Measurements from ENCODE around the gene CASS4.

The CASS4 gene

GRCh38 chr20:56445540-56445939 is 33.5 kb downstream of the CASS4 start:
- Histone ChIP-seq H3K36me3 (ENCODE audit: insufficient read depth, low read length) (no peaks in the 10 kb centered on the region), H3K9ac (ENCODE audit: insufficient read length) (no peak overlapping the region), H3K27ac (no peak overlapping the region), H3K4me3 (no peak overlapping the region), H3K9me3 (ENCODE audit: low read depth, low read length) (no peaks in the 10 kb centered on the region)
- TF ChIP-seq FOXP2 (optimal IDR thresholded peaks at IDR 0.05; ENCODE audit: control extremely low read depth, extremely low read length, insufficient read depth) (no peak), EZH2 (IDR thresholded peaks at IDR 0.05) (no peak), POLR2AphosphoS5 (IDR thresholded peaks at IDR 0.05; ENCODE audit: borderline replicate concordance, low read depth, low read length) (no peak)
- DNase-seq (ENCODE audit: low read depth, low spot score): no peak

- Histone ChIP-seq H3K9me3 (ENCODE audit: low read depth, low read length) (no peaks in the 10 kb centered on the region), H3K9ac (ENCODE audit: insufficient read length) (no peak overlapping the region), H3K27ac (no peak overlapping the region), H3K4me3 (no peak overlapping the region), H3K36me3 (ENCODE audit: insufficient read depth, low read length) (no peaks in the 10 kb centered on the region)
- no peak for TF ChIP-seq POLR2AphosphoS5 (IDR thresholded peaks at IDR 0.05; ENCODE audit: borderline replicate concordance, low read depth, low read length)
- TF ChIP-seq FOXP2 (optimal IDR thresholded peaks at IDR 0.05; ENCODE audit: control extremely low read depth, extremely low read length, insufficient read depth): no peak
- TF ChIP-seq EZH2 (IDR thresholded peaks at IDR 0.05): no peak
- DNase-seq (ENCODE audit: low read depth, low spot score): no peak
These were observed 35.2 kb downstream of the CASS4 start for GRCh38 chr20:56447227-56447626.

GRCh38 chr20:56449459-56449858 is 37.4 kb downstream of the CASS4 start:
- Histone ChIP-seq H3K27ac (no peak overlapping the region), H3K9me3 (ENCODE audit: low read depth, low read length) (no peaks in the 10 kb centered on the region), H3K36me3 (ENCODE audit: insufficient read depth, low read length) (no peaks in the 10 kb centered on the region), H3K9ac (ENCODE audit: insufficient read length) (no peak overlapping the region), H3K4me3 (no peak overlapping the region)
- DNase-seq (ENCODE audit: low read depth, low spot score): no peak
- TF ChIP-seq EZH2 (IDR thresholded peaks at IDR 0.05) (no peak), POLR2AphosphoS5 (IDR thresholded peaks at IDR 0.05; ENCODE audit: borderline replicate concordance, low read depth, low read length) (no peak), FOXP2 (optimal IDR thresholded peaks at IDR 0.05; ENCODE audit: control extremely low read depth, extremely low read length, insufficient read depth) (no peak)

GRCh38 chr20:56451056-56451765 is 39.2 kb downstream of the CASS4 start:
- TF ChIP-seq EZH2 (IDR thresholded peaks at IDR 0.05): no peak
- TF ChIP-seq POLR2AphosphoS5 (IDR thresholded peaks at IDR 0.05; ENCODE audit: borderline replicate concordance, low read depth, low read length): no peak
- TF ChIP-seq FOXP2 (optimal IDR thresholded peaks at IDR 0.05; ENCODE audit: control extremely low read depth, extremely low read length, insufficient read depth): no peak
- Histone ChIP-seq H3K36me3 (ENCODE audit: insufficient read depth, low read length) (no peaks in the 10 kb centered on the region), H3K4me3 (no peak overlapping the region), H3K9me3 (ENCODE audit: low read depth, low read length) (no peaks in the 10 kb centered on the region), H3K9ac (ENCODE audit: insufficient read length) (no peak overlapping the region), H3K27ac (no peak overlapping the region)
- DNase-seq (ENCODE audit: low read depth, low spot score): no peak

GRCh38 chr20:56453352-56453751 is 41.3 kb downstream of the CASS4 start:
- H3K36me3 ChIP-seq (ENCODE audit: insufficient read depth, low read length): no peaks in the 10 kb centered on the region
- DNase-seq (ENCODE audit: low read depth, low spot score): no peak
- H3K9me3 ChIP-seq (ENCODE audit: low read depth, low read length): no peaks in the 10 kb centered on the region
- no peak overlapping the region for H3K27ac ChIP-seq
- TF ChIP-seq EZH2 (IDR thresholded peaks at IDR 0.05) (no peak), POLR2AphosphoS5 (IDR thresholded peaks at IDR 0.05; ENCODE audit: borderline replicate concordance, low read depth, low read length) (no peak), FOXP2 (optimal IDR thresholded peaks at IDR 0.05; ENCODE audit: control extremely low read depth, extremely low read length, insufficient read depth) (no peak)
- no peak overlapping the region for H3K4me3 ChIP-seq
- no peak overlapping the region for H3K9ac ChIP-seq (ENCODE audit: insufficient read length)

- Histone ChIP-seq H3K36me3 (ENCODE audit: insufficient read depth, low read length) (no peaks in the 10 kb centered on the region), H3K27ac (no peak overlapping the region), H3K9ac (ENCODE audit: insufficient read length) (no peak overlapping the region), H3K4me3 (no peak overlapping the region), H3K9me3 (ENCODE audit: low read depth, low read length) (no peaks in the 10 kb centered on the region)
- TF ChIP-seq FOXP2 (optimal IDR thresholded peaks at IDR 0.05; ENCODE audit: control extremely low read depth, extremely low read length, insufficient read depth): no peak
- no peak for TF ChIP-seq EZH2 (IDR thresholded peaks at IDR 0.05)
- TF ChIP-seq POLR2AphosphoS5 (IDR thresholded peaks at IDR 0.05; ENCODE audit: borderline replicate concordance, low read depth, low read length): no peak
- no peak for DNase-seq (ENCODE audit: low read depth, low spot score)
These were observed 42.7 kb downstream of the CASS4 start for GRCh38 chr20:56454754-56455153.

GRCh38 chr20:56458206-56458821 is 46.3 kb downstream of the CASS4 start:
- H3K9me3 ChIP-seq (ENCODE audit: low read depth, low read length): no peaks in the 10 kb centered on the region
- no peak overlapping the region for H3K27ac ChIP-seq
- DNase-seq (ENCODE audit: low read depth, low spot score): no peak
- H3K9ac ChIP-seq (ENCODE audit: insufficient read length): no peak overlapping the region
- TF ChIP-seq POLR2AphosphoS5 (IDR thresholded peaks at IDR 0.05; ENCODE audit: borderline replicate concordance, low read depth, low read length): no peak
- no peak for TF ChIP-seq FOXP2 (optimal IDR thresholded peaks at IDR 0.05; ENCODE audit: control extremely low read depth, extremely low read length, insufficient read depth)
- no peak for TF ChIP-seq EZH2 (IDR thresholded peaks at IDR 0.05)
- no peak overlapping the region for H3K4me3 ChIP-seq
- no peaks in the 10 kb centered on the region for H3K36me3 ChIP-seq (ENCODE audit: insufficient read depth, low read length)

- no peak for DNase-seq (ENCODE audit: low read depth, low spot score)
- TF ChIP-seq FOXP2 (optimal IDR thresholded peaks at IDR 0.05; ENCODE audit: control extremely low read depth, extremely low read length, insufficient read depth) (no peak), POLR2AphosphoS5 (IDR thresholded peaks at IDR 0.05; ENCODE audit: borderline replicate concordance, low read depth, low read length) (no peak), EZH2 (IDR thresholded peaks at IDR 0.05) (no peak)
- no peak overlapping the region for H3K4me3 ChIP-seq
- H3K27ac ChIP-seq: no peak overlapping the region
- H3K36me3 ChIP-seq (ENCODE audit: insufficient read depth, low read length): no peaks in the 10 kb centered on the region
- H3K9me3 ChIP-seq (ENCODE audit: low read depth, low read length): no peaks in the 10 kb centered on the region
- H3K9ac ChIP-seq (ENCODE audit: insufficient read length): no peak overlapping the region
These were observed 48.4 kb downstream of the CASS4 start for GRCh38 chr20:56460459-56460858.
